NCI-H2029 treated with DMSO at 0.1 percent for 48 hours (cell line): ENCODE data around the gene KCNIP4.
"Not testable (repeated sequence)": the region's sequence is repeated elsewhere in the genome, so short reads cannot be mapped to it uniquely, and the experiment has no call there.

Experiments used
- DNase-seq: peaks from one replicate; lab custom pipeline; 2025; lab: John Stamatoyannopoulos, UW

The KCNIP4 gene

DNA sequence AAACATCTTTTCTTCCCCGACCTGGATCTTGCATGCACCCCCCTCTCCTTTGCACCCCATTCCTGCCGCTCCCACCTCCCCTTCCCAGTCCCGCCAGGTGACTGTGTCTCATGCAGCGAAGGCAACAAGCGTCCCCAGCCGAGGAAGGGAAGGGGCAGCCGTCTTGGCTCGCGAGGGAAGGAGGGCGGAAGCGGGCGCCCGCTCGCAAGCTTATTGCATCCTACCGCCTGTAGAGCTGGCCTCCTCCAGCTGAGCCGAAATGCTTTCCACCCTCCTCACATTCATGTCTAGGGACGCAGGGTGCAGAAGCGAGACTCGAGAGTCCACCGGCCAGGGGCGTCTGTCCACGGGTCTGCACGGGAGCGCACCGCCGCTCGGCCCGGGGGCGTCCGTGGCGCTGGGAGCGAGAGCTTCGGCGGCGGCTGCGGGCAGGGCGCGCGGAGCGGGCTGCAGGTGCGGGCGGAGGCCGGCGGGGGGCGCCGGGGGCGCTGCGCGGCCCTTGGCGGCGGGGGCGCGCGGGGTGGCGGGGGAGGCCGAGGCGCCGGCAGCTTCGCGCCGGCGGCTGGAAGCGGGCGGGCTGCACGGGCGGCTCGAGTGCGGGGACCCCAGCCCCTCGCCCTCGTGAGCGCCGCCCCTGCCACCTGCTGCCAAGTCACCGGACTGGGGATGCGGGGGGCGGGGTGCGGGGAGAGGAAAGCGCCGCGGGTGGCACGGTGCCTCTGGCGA, at the start of gene KCNIP4:
Gene KCNIP4 (minus strand): TSS at position 426 of the 726 bp plus-strand sequence.
- DNase-seq: no peak

DNA sequence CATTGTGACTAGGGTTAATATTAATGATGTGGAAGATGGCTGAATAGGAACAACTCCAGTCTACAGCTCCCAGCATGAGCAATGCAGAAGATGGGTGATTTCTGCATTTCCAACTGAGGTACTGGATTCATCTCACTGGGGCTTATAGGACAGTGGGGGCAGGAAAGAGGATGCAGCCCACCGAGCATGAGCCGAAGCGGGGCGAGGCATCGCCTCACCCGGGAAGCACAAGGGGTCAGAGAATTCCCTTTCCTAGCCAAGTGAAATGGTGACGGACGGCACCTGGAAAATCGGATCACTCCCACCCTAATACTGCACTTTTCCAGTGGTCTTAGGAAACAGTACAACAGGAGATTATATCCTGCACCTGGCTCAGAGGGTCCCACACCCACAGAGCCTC, 48.0 kb upstream of the KCNIP4 start:
- DNase-seq: not testable (repeated sequence)

DNA sequence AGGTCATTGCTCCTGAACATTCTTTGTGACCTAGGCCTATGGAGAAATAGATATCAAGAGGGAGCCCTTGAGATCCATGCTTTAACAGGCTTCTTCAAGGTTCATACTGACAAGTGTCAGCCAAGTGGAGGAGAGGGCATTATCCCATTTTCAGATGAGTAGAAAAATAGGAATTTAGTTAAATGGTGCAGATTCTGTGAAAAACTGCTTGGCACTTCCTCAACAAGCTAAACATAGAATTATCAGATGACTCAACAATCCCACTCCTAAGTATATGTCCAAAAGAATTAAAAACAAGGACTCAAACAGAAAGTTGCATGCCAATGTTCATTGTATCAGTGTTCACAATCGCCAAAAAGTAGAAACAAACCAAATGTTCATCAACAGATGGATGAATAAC, 43.8 kb upstream of the KCNIP4 start:
- DNase-seq: no peak

DNA sequence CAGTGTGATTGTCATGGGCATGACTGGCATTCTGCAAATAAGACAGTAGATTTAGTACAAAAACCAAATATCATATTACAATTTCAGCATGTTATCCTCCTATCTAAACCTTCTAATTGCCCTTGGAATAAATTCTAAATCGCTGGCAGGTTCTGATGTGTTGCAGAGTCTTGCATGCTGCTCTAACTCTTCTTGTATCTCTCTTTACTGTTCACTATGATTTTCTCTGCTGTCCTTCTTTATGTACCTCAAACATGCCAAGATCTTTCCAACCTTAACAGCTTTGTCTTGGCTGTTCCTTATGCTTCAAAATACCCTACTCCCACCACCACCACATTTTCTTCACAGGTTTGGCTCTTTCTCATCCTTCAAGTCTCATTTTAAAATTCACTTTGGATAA, 43.0 kb upstream of the KCNIP4 start:
- no peak for DNase-seq

- DNase-seq: no peak
Measured at GRCh38 chr4:21991050-21991449, 42.5 kb upstream of the KCNIP4 start.

DNA sequence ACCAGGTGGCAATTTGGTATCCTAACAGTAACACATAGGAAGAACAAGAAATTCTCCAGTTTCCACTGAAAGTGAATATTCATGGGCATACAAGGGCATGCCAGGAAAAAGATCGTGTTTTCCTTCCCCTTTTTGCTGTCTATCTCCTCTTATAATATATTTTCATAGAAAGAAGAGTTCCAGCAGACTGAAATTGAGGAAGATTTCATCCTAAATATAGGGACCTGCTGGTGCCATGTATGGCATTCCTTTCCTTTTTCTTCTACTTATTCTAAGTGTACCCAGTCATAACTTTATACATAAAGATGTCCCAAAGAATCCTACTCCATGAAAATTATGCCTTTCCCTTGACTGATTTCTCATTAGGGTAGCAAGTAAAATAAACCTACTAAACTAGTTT, 40.8 kb upstream of the KCNIP4 start:
- DNase-seq: no peak

DNA sequence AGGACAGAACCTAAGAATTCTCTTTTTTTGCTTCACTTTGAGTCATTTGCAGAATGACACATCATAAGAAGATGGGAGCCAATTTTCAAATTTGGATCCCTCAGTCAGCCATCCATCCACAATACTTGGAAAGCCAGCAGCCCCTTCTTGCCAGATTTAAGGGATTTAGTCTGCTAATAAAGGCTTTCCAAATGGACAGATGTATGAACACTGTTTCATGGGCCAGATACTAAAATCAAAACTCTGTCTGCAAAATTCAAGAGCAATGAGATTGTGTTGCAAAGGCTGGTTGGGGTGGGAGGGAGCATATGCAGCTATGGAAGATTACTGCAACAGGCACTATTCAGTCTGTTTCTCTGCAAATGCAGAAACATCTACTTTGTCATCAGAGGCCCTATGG, 37.7 kb upstream of the KCNIP4 start:
- no peak for DNase-seq

GRCh38 chr4:21982087-21982486, 33.5 kb upstream of the KCNIP4 start:
- no peak for DNase-seq

DNA sequence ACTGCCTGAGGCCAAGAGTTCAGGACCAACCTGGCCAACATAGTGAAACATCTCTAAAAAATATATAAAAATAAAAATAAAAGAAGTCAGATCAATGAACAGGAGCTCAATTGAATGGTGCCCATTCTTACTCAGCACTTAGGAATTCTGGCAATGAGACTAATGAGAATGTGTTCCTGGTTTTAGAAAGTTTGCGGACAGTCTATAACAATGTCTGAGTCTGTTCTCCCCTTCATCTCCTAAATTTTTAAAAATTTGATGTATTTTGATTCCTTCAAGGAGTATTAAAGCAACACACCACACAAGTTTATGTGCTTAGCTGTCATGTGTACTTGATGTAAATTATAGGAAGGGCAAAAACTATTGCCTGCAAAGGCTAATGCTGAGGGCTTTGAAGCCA, 30.6 kb upstream of the KCNIP4 start:
- no peak for DNase-seq

- no peak for DNase-seq
Measured at GRCh38 chr4:21976166-21976565, 27.6 kb upstream of the KCNIP4 start.

DNA sequence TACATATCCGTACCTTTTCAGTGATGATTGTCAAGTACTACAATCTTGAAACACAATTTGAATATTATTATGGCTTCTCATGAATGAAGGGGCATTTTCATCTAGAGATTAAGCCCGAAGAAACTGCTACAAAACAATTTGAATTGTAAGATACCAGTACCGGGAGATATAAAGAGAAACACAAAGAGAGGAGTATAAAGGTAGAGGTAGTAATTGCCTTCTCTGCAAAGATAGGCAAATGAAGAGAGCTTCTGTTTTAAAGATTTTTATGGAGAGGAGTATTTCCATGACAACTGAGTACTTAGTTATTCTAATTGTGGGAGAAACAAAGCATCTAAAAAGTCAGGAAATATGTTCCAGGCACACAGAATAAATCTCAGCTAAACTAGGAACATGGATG, 25.3 kb upstream of the KCNIP4 start:
- DNase-seq: no peak

GRCh38 chr4:21964762-21965319, 16.3 kb upstream of the KCNIP4 start:
- no peak for DNase-seq

DNA sequence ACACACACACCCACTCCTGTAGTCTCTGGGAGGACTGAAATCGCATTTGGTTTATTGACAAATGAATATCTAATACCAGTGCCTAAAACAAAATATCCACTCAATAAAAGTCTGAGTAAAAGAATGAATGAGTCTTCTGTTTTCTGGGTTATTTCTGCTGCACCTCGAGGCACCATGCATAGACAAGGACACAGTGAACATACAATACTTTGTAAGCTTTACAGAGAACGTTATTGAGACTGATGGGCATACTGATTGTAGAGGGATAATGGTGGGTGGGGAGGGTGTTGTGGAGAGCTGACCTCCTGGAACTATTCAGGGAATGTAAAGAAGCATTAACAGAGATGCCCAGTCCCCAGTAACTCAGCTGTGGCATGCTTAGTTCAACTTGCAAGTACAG, 14.1 kb upstream of the KCNIP4 start:
- DNase-seq: no peak

- DNase-seq: no peak
Measured at GRCh38 chr4:21960793-21961192, 12.2 kb upstream of the KCNIP4 start.

- no peak for DNase-seq
Measured at GRCh38 chr4:21954916-21955315, 6.3 kb upstream of the KCNIP4 start.

DNA sequence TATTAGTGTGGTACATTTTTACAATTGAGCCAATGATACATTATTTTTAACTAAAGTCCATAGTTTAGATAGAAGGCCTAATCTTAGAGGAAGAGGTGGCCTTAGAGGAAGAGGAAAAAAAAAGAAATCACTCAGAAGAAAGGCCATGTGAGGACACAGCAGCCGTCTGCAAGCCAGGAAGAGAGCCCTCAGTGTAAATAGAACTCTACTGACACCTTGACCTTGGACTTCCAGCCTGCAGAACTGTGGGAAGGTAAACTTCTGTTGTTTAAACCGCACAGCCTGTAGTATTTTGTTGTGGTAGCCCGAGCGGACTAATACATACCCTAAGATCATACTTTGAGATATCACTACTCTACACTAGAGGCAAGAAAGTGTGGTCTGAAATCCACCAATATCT, 5.1 kb upstream of the KCNIP4 start:
- no peak for DNase-seq

- DNase-seq: no peak
Measured at GRCh38 chr4:21952549-21952948, 4.0 kb upstream of the KCNIP4 start.

GRCh38 chr4:21949073-21949457, 493 bp upstream of the KCNIP4 start:
- no peak for DNase-seq

DNA sequence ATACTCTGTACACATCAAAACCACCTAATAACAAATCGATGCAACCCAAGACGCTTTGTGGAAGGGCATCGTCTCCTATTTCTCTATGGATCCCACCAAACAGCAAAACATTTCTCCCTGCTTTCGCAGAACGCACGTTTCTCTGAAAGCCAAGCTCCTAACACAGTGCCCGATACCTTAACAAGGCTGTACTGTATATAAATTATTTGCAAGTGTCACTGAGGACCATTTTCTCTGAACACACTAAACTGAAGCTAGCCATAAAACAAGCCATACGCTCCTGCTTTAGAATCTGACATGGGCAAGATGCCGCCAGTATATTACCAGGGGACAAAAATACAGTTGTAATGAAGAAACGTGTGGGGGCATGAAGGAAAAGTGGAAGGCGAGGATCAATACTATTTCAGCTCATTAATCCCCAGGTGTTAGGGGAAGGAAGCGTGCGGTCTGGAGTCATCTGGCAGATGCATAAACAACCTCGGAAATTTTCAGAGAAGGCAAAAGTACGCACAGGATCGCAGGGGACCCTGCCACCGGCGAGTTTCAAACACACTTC, 703 bp downstream of the KCNIP4 start:
- DNase-seq: no peak

DNA sequence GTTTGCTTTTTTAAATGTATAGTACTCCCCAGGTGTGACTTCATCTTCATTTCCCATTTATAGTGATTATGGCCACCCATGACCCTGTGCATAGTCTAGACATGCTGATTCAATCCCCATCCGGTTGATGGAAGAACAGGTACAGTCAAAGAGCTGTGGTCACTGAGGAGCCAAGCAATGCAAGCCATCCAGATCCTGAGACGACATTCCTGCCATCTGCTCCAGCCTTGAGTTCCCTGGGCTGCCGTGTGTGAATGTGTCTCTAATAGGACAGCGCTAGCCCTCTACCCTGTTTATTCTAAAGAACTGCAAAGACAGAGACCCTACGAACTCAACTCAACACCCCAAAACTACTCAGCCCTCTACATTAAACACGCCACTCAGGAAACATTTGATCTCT, 1.7 kb downstream of the KCNIP4 start:
- no peak for DNase-seq

- no peak for DNase-seq
Measured at GRCh38 chr4:21921526-21922180, 26.9 kb downstream of the KCNIP4 start.

GRCh38 chr4:21915761-21916160, 32.8 kb downstream of the KCNIP4 start:
- no peak for DNase-seq

DNA sequence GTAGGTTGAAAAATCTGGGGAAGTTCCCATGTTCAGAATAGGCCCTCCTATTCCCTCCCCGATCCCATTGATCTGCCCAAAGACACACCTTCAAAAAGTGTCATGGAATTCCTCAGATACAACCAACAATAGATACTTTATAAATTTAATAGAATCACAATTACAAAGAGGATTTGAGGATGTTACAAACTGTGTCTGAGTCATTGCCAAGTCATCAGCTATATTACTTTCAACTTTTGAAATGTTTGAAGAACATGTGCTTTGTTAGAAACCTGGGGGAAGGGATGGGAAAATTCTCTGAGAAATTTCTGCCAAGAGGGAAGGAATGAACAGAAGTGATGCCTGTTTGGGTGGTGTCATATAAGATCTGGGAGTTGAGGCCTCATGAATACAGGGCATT, 46.7 kb downstream of the KCNIP4 start:
- no peak for DNase-seq
